Lung (tissue), 12 donors: ENCODE measurements around the gene TMEM184C. TPM values are rescaled to one million over a fixed set of nuclear protein-coding genes. Genes with fewer than 3 reads are reported as not detected.
A peak's percentile ranks its signal among the peaks of the same experiment; 100 is the strongest.

Experiments
- ATAC-seq: fragments of 200-7000 bp; cut with Tn5 transposase; one replicate; pipeline ENCODE4 v1.9.1; 2020; ENCODE audit warnings: moderate number of reproducible peaks; ENCODE audit not compliant: insufficient read depth, low FRiP score
- DNase-seq, 3 donors: peaks; one replicate each; pipeline ENCODE4 v3.0.0-alpha.2; 2013 to 2017
- H3K27ac ChIP-seq, 2 donors: one replicate each; pipeline ENCODE4 v1.5.1; 2013; ENCODE audit warnings: mild to moderate bottlenecking in 2 of 2, moderate library complexity in 2 of 2, control low read depth in 1 of 2, inconsistent platforms in 1 of 2, low read depth in 1 of 2, low read length in 1 of 2
- H3K27me3 ChIP-seq, 3 donors: one replicate each; pipeline ENCODE4 v1.5.1; 2013; ENCODE audit warnings: low read length in 2 of 3; ENCODE audit not compliant: control insufficient read depth in 3 of 3, insufficient read depth in 3 of 3
- H3K36me3 ChIP-seq, 4 donors: one replicate each; pipeline ENCODE4 v1.5.1; 2013; ENCODE audit warnings: low read length in 4 of 4, mild to moderate bottlenecking in 1 of 4, moderate library complexity in 1 of 4; ENCODE audit not compliant: control insufficient read depth in 4 of 4, insufficient read depth in 4 of 4
- H3K4me1 ChIP-seq, 5 donors: one replicate each; pipeline ENCODE4 v1.5.1; 2013; ENCODE audit warnings: low read length in 5 of 5, mild to moderate bottlenecking in 2 of 5, moderate library complexity in 1 of 5; ENCODE audit not compliant: control insufficient read depth in 5 of 5, insufficient read depth in 5 of 5
- H3K4me3 ChIP-seq: one replicate; pipeline ENCODE4 v1.5.1; 2013; ENCODE audit warnings: mild to moderate bottlenecking, control low read depth, moderate library complexity
- H3K9ac ChIP-seq, 2 donors: one replicate each; pipeline ENCODE4 v1.5.1; 2013; ENCODE audit warnings: low read length in 2 of 2, control low read depth in 1 of 2; ENCODE audit not compliant: insufficient read depth in 1 of 2
- H3K9me3 ChIP-seq, 4 donors: one replicate each; pipeline ENCODE4 v1.5.1; 2013; ENCODE audit warnings: low read length in 3 of 4, mild to moderate bottlenecking in 1 of 4, moderate library complexity in 1 of 4; ENCODE audit not compliant: control insufficient read depth in 4 of 4, insufficient read depth in 3 of 4
- WGBS, 2 donors: extraction: QIAGEN DNeasy Blood & Tissue Kit; methylation state at CpG; one replicate each; pipeline ENCODE4 v1.1.7; 2013; 5-methylcytosine and 5-hydroxymethylcytosine counted together
- polyA plus RNA-seq, 2 donors: library from polyadenylated mRNA; stranded (reverse); fragments of 200-250 nt; gene quantifications; one replicate each; pipeline ENCODE4 v1.2.1, GENCODE V29; 2013
- total RNA-seq, 2 donors: library from RNA; depleted of rRNA in 1 of 2; stranded (reverse); fragments of >200 nt in 1 of 2; gene quantifications; one replicate each; pipeline ENCODE4 v1.2.1, GENCODE V29; 2014 to 2021
- TF ChIP-seq, protein P1 (sequence below): IDR thresholded peaks from 2 replicates; pipeline ENCODE4 v1.5.1; 2012; ENCODE audit warnings: mild to moderate bottlenecking; ENCODE audit errors: control extremely low read depth, extremely low read depth
- donor health status: control.
- donor health status: control.
- donor health status: Bipolar disorder and iron deficiency.
- donor health status: healthy.
- donor health status: DM: yes; HTN: yes; CAD: no.

Gene TMEM184C
- total and polyA plus RNA-seq, 4 donors = 4.3 to 33.7 (median 23.8) TPM

DNA sequence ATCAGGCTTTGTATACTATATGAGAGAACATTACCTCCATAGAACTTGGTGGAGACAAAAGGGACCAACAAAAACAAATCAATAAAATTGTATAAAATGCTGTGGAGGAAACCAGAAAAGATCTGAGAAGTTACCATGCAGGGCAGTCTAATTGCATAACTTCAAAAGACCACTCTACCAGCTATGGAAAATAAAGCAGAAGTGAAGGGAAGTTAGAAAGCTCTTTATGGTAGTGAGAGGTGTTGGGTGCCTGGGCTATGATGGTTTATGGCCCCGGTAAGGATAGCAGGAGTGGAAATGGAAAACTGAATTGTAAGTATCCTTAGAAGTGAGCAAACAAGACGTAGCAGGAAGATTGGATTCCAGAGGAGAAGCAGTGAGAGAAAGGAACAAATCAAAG lies 3.1 kb downstream of the TMEM184C start:
- no peak for ATAC-seq
- H3K27ac ChIP-seq = no peak overlapping the region
- peaks cover 3 to 13% (median 6%) of the 10 kb centered on the region in 4 donors for H3K36me3 ChIP-seq
- no peak for DNase-seq
- peaks cover 0 to 35% (median 15%) of the 10 kb centered on the region in 5 donors for H3K4me1 ChIP-seq
- no peaks in the 10 kb centered on the region for H3K27me3 ChIP-seq
- TF ChIP-seq, protein P1, sequence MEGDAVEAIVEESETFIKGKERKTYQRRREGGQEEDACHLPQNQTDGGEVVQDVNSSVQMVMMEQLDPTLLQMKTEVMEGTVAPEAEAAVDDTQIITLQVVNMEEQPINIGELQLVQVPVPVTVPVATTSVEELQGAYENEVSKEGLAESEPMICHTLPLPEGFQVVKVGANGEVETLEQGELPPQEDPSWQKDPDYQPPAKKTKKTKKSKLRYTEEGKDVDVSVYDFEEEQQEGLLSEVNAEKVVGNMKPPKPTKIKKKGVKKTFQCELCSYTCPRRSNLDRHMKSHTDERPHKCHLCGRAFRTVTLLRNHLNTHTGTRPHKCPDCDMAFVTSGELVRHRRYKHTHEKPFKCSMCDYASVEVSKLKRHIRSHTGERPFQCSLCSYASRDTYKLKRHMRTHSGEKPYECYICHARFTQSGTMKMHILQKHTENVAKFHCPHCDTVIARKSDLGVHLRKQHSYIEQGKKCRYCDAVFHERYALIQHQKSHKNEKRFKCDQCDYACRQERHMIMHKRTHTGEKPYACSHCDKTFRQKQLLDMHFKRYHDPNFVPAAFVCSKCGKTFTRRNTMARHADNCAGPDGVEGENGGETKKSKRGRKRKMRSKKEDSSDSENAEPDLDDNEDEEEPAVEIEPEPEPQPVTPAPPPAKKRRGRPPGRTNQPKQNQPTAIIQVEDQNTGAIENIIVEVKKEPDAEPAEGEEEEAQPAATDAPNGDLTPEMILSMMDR = no peak
- 73 to 78% methylated on average over 2 of the region's 2 CpGs for WGBS, 2 donors
- no peak overlapping the region for H3K4me3 ChIP-seq
- no peaks in the 10 kb centered on the region for H3K9me3 ChIP-seq
- peak overlapping the region in 1 of 2 donors; percentile 38 for H3K9ac ChIP-seq

DNA sequence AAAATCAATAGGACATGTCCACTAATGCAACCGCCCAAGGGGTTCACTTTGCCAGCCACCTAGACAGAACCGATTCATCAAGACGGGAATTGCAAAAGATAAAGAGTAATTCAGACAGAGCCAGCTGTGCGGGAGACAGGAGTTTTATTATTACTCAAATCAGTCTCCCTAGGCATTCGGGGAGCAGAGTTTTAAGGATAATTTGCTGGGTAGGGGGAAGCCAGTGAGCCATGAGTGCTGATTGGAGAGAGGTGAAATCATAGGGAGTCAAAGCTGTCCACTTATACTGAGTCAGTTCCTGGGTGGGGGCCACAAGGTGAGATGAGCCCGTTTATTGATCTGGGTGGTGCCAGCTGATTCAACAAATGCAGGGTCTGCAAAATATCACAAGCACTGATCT lies 8.5 kb downstream of the TMEM184C start:
- H3K36me3 ChIP-seq = peaks cover 6 to 36% (median 14%) of the 10 kb centered on the region in 4 donors
- DNase-seq (no peak), ATAC-seq (no peak)
- H3K4me3 ChIP-seq = no peak overlapping the region
- no peak overlapping the region for H3K9ac ChIP-seq
- H3K27me3 ChIP-seq = no peaks in the 10 kb centered on the region
- no peaks in the 10 kb centered on the region for H3K9me3 ChIP-seq
- peaks cover 0 to 8% (median 5%) of the 10 kb centered on the region in 5 donors for H3K4me1 ChIP-seq
- TF ChIP-seq, protein P1 = no peak
- no peak overlapping the region for H3K27ac ChIP-seq
- 91 to 95% methylated on average over 6 of the region's 6 CpGs for WGBS, 2 donors

DNA sequence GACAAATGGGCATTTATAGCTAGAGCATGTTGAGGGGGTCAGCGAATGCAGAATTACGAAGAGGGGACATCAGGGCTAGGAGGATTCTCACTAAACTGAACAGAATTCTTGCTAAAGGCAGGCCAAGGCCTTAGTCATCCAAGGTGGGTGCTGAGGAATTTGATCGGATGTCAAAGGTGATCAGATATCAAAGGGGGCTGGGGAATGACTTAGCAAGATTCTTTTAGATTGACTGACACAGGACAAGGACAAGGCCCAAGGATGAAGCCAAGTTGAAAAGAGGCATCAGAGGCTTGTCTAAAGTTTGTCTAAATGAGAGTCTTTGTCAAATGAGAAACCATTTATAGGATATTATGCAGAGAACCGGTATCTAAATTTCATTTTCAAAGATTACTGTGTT lies 9.7 kb downstream of the TMEM184C start:
- H3K27me3 ChIP-seq = no peaks in the 10 kb centered on the region
- ATAC-seq (no peak), DNase-seq (no peak)
- H3K4me3 ChIP-seq = no peak overlapping the region
- TF ChIP-seq, protein P1 = no peak
- H3K27ac ChIP-seq = no peak overlapping the region
- no peaks in the 10 kb centered on the region for H3K9me3 ChIP-seq
- H3K36me3 ChIP-seq = peaks cover 6 to 36% (median 13%) of the 10 kb centered on the region in 4 donors
- H3K9ac ChIP-seq = no peak overlapping the region
- WGBS, 2 donors = 97 to 98% methylated on average over 4 of the region's 4 CpGs
- H3K4me1 ChIP-seq = peaks cover 0 to 2% (median 0%) of the 10 kb centered on the region in 5 donors

DNA sequence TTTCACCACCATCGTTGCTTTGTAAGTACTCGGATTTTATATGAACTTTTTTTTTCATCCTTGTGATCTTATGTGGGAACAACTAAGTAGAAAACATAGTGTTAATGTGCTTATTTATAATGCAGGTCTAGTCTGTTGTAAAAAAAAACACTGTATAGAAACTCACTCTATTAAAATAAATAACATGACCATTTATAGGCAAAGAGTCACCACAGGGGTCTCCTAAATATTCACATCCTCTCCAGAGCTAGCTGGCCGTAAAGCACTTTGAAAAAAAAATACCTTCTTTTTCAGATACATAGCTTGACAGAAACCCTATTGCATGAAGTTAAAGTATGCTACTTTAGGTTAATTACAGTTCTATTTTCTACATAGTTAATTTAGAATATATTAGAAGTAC lies 11.2 kb downstream of the TMEM184C start:
- Histone ChIP-seq H3K4me3 (no peak overlapping the region), H3K9ac (no peak overlapping the region), H3K36me3 (peaks cover 6 to 40% (median 14%) of the 10 kb centered on the region in 4 donors), H3K9me3 (no peaks in the 10 kb centered on the region), H3K27ac (no peak overlapping the region), H3K4me1 (no peaks in the 10 kb centered on the region), H3K27me3 (no peaks in the 10 kb centered on the region)
- ATAC-seq (no peak), DNase-seq (no peak)
- 72 to 81% methylated on average over 3 of the region's 3 CpGs for WGBS, 2 donors
- TF ChIP-seq, protein P1 = no peak
